ENCODE results near the gene ROR1. TPM values are rescaled to one million over a fixed set of nuclear protein-coding genes. Genes with fewer than 3 reads are reported as not detected.

Gene ROR1
- total RNA-seq, 2 experiments from 2014 or later = not detected

- CTCF ChIA-PET = interaction anchor here (1.5 kb wide), 1 partner anchor 13 kb away, joined by 4 read pairs; no protein-coding TSS in a partner anchor
- TF ChIP-seq, protein P1, sequence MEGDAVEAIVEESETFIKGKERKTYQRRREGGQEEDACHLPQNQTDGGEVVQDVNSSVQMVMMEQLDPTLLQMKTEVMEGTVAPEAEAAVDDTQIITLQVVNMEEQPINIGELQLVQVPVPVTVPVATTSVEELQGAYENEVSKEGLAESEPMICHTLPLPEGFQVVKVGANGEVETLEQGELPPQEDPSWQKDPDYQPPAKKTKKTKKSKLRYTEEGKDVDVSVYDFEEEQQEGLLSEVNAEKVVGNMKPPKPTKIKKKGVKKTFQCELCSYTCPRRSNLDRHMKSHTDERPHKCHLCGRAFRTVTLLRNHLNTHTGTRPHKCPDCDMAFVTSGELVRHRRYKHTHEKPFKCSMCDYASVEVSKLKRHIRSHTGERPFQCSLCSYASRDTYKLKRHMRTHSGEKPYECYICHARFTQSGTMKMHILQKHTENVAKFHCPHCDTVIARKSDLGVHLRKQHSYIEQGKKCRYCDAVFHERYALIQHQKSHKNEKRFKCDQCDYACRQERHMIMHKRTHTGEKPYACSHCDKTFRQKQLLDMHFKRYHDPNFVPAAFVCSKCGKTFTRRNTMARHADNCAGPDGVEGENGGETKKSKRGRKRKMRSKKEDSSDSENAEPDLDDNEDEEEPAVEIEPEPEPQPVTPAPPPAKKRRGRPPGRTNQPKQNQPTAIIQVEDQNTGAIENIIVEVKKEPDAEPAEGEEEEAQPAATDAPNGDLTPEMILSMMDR (IDR thresholded peaks at IDR 0.05) = no peak
These were observed 131.0 kb downstream of the ROR1 start for GRCh38 chr1:63904826-63905225.

GRCh38 chr1:63906047-63906704 is 132.4 kb downstream of the ROR1 start:
- CTCF ChIA-PET = interaction anchor here (1.5 kb wide), 1 partner anchor 12 kb away, joined by 4 read pairs; no protein-coding TSS in a partner anchor
- DNase-seq (no peak), ATAC-seq (no peak)
- POLR2A ChIA-PET = interaction anchor here (1.0 kb wide), 1 partner anchor 14 kb away, joined by 3 read pairs; no protein-coding TSS in a partner anchor
- Mint-ChIP-seq H3K4me1 (ENCODE audit: low read depth) (no peaks in the 10 kb centered on the region), H3K27me3 (no peaks in the 10 kb centered on the region), H3K9me3 (no peaks in the 10 kb centered on the region), H3K27ac (no peak overlapping the region), H3K4me3 (no peak overlapping the region), H3K36me3 (ENCODE audit: low read depth) (no peaks in the 10 kb centered on the region)
- intact Hi-C loops (cut with micrococcal nuclease) = no loop called here
- TF ChIP-seq, protein P1 (IDR thresholded peaks at IDR 0.05) = no peak

More at GRCh38 chr1:63904826-63905225, 131.0 kb downstream of the ROR1 start:
- ATAC-seq (no peak), DNase-seq (no peak)
- Mint-ChIP-seq H3K27ac (no peak overlapping the region), H3K9me3 (no peaks in the 10 kb centered on the region), H3K4me3 (no peak overlapping the region), H3K27me3 (no peaks in the 10 kb centered on the region), H3K4me1 (ENCODE audit: low read depth) (no peaks in the 10 kb centered on the region), H3K36me3 (ENCODE audit: low read depth) (no peaks in the 10 kb centered on the region)
- POLR2A ChIA-PET = interaction anchor here (0.7 kb wide), 1 partner anchor 26 kb away, joined by 3 read pairs; no protein-coding TSS in a partner anchor
- intact Hi-C loops (cut with micrococcal nuclease) = no loop called here

DNA sequence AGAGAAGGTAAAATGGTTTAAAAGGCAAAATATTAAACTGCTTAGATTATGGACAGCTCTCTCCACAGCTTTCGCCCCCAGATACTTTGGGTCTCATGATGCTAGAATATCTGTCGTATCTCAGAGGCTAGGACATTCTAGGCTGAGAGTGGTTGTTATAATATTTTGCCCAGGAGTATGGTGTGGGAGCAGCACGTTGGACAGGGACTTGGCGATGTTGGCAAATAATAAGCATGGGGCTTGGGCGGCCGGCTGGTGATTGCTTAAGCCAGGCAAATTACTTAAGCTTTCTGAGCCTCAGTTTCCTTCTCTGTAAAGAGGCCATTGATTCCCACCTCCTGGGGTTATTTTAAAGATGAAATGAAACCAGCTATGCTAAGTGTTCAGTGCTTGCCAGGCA is 133.2 kb downstream of the ROR1 start:
- ATAC-seq (no peak), DNase-seq (no peak)
- Mint-ChIP-seq H3K27ac (no peak overlapping the region), H3K27me3 (no peaks in the 10 kb centered on the region), H3K9me3 (no peaks in the 10 kb centered on the region), H3K36me3 (ENCODE audit: low read depth) (no peaks in the 10 kb centered on the region), H3K4me3 (no peak overlapping the region), H3K4me1 (ENCODE audit: low read depth) (no peaks in the 10 kb centered on the region)
- TF ChIP-seq, protein P1 (IDR thresholded peaks at IDR 0.05) = no peak
- ChIA-PET CTCF (no interaction called here), POLR2A (no interaction called here)
- intact Hi-C loops (cut with micrococcal nuclease) = no loop called here

- intact Hi-C loops (cut with micrococcal nuclease) = no loop called here
- ATAC-seq (no peak), DNase-seq (no peak)
- no peaks in the 10 kb centered on the region for H3K36me3 Mint-ChIP-seq (ENCODE audit: low read depth)
- TF ChIP-seq, protein P1 (IDR thresholded peaks at IDR 0.05) = no peak
- no peaks in the 10 kb centered on the region for H3K27me3 Mint-ChIP-seq
- no peaks in the 10 kb centered on the region for H3K4me1 Mint-ChIP-seq (ENCODE audit: low read depth)
- H3K27ac Mint-ChIP-seq = no peak overlapping the region
- CTCF ChIA-PET = no interaction called here
- POLR2A ChIA-PET = no interaction called here
- no peaks in the 10 kb centered on the region for H3K9me3 Mint-ChIP-seq
- H3K4me3 Mint-ChIP-seq = no peak overlapping the region
These were observed 134.2 kb downstream of the ROR1 start for GRCh38 chr1:63908016-63908415.

DNA sequence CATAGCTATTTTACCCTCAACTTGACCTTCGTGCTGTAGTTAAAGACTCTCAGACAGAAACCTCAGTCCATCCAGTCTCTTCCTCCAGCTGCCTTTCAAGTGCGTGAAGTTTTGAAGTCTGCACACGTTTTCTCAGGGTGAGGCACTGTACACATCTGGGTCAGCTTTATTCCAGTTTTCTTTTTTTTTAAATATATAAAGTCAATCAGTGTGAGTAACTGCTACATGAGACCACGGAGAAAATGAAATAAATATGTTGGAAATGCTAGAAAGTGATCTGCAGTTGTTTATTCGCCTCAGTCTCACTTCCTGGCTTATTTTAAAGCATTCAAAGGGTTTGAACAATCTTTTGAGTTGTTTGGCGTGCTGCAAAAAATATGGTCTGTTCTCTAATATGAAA is 135.7 kb downstream of the ROR1 start:
- TF ChIP-seq, protein P1 (IDR thresholded peaks at IDR 0.05) = no peak
- POLR2A ChIA-PET = no interaction called here
- Mint-ChIP-seq H3K27me3 (no peaks in the 10 kb centered on the region), H3K9me3 (no peaks in the 10 kb centered on the region), H3K4me3 (no peak overlapping the region), H3K36me3 (ENCODE audit: low read depth) (no peaks in the 10 kb centered on the region), H3K4me1 (ENCODE audit: low read depth) (no peaks in the 10 kb centered on the region), H3K27ac (no peak overlapping the region)
- intact Hi-C loops (cut with micrococcal nuclease) = no loop called here
- ATAC-seq (no peak), DNase-seq (no peak)
- CTCF ChIA-PET = no interaction called here

Measured in activated CD8-positive, alpha-beta T cell treated with anti-CD3 and anti-CD28 coated beads for 36 hours (primary cell).